HG02763 (cell line): ENCODE data around the gene SPACA5.
"Not testable (repeated sequence)": the region's sequence is repeated elsewhere in the genome, so short reads cannot be mapped to it uniquely, and the experiment has no call there.

ENCODE experiments used
- ATAC-seq: cut with Tn5 transposase; IDR thresholded peaks from one replicate; pipeline ENCODE4 v1.9.1; 2021; ENCODE audit warnings: mild to moderate bottlenecking, moderate library complexity; ENCODE audit not compliant: unreplicated experiment

Gene SPACA5

GRCh38 chrX:48021026-48021900 is 14.5 kb downstream of the SPACA5 start:
- no peak for ATAC-seq

- ATAC-seq: no peak
Observed at GRCh38 chrX:48022100-48022499, 15.3 kb downstream of the SPACA5 start.

GRCh38 chrX:48022738-48023137 is 15.9 kb downstream of the SPACA5 start:
- ATAC-seq: no peak

- peak; percentile 39 for ATAC-seq
Observed at GRCh38 chrX:48025561-48025960, 18.8 kb downstream of the SPACA5 start.

- not testable (repeated sequence) for ATAC-seq
Observed at GRCh38 chrX:48027545-48027944, 20.8 kb downstream of the SPACA5 start.

DNA sequence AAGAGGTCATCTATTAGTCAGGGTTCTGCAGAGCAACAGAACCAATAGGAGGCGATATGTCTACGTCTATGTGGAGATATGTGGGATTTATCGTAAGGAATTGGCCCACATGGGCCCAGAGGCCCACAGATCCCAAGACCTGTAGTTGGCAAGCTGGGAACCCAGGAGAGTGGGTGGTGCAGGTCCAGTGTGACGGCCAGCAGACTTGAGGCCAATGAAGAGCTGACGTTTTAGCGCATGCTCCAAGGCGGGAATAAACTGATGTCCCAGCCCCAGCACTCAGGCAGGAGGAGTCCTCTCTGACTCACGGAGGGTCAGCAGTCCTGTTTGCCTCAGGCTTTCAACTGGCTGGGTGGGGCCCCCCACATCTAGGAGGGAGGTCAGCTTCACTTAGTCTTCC is 21.3 kb downstream of the SPACA5 start:
- ATAC-seq: no peak

DNA sequence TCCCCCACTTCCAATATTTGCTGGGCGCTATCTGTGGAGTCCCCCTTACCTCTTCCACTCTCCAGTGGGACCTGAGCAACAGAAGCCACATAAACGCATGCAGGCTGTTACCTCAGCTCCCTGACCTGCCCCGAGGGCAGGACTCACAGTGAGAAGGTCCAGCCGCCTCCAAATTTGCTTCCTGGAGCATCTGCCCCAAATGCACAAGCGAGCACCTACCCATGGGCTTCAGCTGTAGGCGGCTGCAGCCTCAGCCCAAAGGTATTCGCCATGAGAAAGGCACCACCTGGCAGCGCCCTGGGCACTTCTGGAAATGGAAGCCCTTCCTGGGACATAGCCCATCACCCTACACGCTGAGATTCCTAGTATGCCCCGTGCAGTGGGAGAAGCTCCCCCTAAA is 23.4 kb downstream of the SPACA5 start:
- ATAC-seq: no peak

DNA sequence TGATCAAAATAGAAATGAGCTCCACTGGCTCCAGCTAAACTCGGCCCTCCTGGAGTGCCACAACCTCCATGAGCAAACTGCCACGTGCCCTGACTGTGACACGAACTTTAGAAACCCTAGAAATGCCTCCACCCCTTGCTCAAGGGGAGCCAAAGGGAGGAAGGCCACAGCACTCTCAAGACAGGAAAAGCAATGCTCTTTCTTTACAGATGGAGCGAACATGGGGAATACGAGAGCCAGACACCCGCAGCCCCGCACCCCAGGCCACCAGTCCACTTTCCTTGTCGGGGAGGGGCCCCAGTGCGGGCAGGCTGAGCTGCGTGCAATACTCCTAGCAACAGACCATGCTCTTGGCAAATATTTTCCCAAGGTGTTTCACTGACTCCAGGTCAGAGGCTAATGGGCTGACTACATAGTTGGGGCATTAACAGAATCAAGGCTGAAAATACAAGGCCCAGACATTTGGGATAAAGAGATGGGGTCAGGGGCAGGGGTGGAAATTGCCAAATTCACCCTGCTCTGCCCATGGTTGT is 23.9 kb downstream of the SPACA5 start:
- ATAC-seq: not testable (repeated sequence)

DNA sequence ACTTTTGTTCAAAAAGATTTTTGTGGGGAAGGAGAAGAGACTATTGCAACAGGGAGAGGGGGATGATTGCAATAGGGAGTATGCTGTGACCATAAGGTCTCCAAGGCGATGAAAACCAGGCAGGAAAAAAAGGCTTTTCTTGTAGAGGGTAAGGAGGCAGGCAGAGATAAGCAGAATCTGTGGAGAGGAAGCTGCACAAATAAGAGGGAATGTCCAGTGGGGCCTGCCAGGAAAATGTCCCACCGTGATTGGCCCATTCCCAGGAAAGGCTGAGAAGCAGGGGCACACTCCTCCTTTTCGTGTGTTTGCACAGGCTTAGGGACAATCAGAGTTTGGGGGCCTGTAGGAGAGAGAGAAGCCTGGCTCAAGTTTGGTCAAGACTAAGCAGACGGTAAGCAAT is 29.1 kb downstream of the SPACA5 start:
- no peak for ATAC-seq

- no peak for ATAC-seq
Observed at GRCh38 chrX:48043056-48043455, 36.3 kb downstream of the SPACA5 start.

- ATAC-seq: no peak
Observed at GRCh38 chrX:48045410-48046311, 38.9 kb downstream of the SPACA5 start.

DNA sequence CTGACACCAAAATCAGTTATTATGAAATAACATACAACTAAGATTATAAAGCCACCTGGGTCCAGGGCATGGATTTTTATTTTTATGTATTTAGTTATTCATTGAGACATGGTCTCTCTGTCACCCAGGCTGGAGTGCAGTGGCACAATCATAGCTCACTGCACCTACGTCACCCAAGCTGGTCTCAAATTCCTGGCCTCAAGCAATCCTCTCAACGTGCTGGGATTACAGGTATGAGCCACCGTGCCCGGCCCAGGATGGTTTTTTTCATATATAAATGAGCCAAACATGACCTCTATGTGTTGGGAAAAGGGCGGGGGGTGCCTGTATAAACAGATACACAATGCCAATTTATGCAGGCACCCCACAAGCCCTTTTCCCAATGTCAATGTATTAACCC is 40.1 kb downstream of the SPACA5 start:
- ATAC-seq: no peak

GRCh38 chrX:48058621-48059295 is 52.0 kb downstream of the SPACA5 start:
- ATAC-seq: no peak

- no peak for ATAC-seq
Observed at GRCh38 chrX:48059296-48059639, 52.5 kb downstream of the SPACA5 start.
